ENCODE data around the gene JPH2. TPM values are rescaled to one million over a fixed set of nuclear protein-coding genes. Genes with fewer than 3 reads are reported as not detected.

JPH2 gene
- total RNA-seq, 1 experiment from 2014 or later, result 14.7 TPM

DNA sequence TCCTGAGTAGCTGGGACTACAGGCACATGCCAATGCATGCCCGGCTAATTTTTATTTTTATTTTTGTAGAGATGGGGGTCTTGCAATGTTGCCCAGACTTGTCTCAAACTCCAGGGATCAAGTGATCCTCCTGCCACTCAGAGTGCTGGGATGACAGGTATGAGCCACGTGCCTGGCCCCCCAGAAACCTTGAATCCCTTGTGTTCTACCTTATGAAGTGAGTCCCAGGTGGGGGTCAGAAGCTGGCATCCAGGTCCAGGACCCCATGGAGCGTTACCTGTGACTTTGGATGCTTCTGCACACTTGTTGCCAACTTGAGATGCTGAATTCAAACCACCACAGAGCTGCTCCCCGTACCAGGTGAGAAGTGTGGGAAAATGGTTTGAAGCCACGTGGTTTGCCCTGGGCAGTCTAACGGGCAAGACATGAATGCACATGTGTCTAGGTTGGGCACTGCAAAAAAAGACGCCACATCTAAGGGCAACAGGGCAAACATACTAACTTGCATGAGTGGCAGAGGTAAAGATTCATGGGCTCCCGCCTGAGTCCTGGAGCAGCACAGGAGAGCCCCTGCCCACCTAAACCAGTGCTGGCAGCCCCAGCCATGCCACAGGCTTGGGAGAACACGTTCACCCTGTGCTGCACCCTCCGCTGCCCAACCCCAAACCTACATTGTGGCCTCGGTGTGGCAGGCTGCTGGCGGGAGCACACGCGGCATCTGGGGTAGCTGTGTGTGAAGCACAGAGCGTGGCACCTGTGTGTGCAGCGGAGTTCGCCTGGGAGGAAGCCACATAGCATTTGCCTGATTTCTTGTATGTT is 101.2 kb downstream of the JPH2 start:
- Mint-ChIP-seq H3K27me3 (ENCODE audit: insufficient read depth, unreplicated experiment) (no peaks in the 10 kb centered on the region), H3K36me3 (ENCODE audit: insufficient read depth, unreplicated experiment) (no peaks in the 10 kb centered on the region), H3K27ac (ENCODE audit: low read depth, unreplicated experiment) (no peak overlapping the region), H3K4me1 (ENCODE audit: insufficient read depth, unreplicated experiment) (peaks cover 6% of the 10 kb centered on the region), H3K4me3 (ENCODE audit: unreplicated experiment) (no peak overlapping the region), H3K9me3 (ENCODE audit: unreplicated experiment) (no peaks in the 10 kb centered on the region)
- intact Hi-C loops (cut with micrococcal nuclease), result loop anchor here (2.0 kb wide), 1 partner anchor 161 kb away; no protein-coding TSS in a partner anchor
- no peak for DNase-seq (ENCODE audit: unreplicated experiment)
- POLR2A ChIA-PET, result interaction anchor here (0.7 to 1.1 kb wide), 3 partner anchors 9 to 632 kb away, joined by 3 to 5 read pairs (median 3); partner anchors contain the start of gene SRSF6
- BruUV-seq (replicated peaks), result no TSS peak
- no peak for TF ChIP-seq CTCF (IDR thresholded peaks at IDR 0.05; ENCODE audit: unreplicated experiment)
- CTCF ChIA-PET, result interaction anchor here (0.6 to 16.2 kb wide), 3 partner anchors 94 to 337 kb away, joined by 3 to 521 read pairs (median 3); no protein-coding TSS in a partner anchor

DNA sequence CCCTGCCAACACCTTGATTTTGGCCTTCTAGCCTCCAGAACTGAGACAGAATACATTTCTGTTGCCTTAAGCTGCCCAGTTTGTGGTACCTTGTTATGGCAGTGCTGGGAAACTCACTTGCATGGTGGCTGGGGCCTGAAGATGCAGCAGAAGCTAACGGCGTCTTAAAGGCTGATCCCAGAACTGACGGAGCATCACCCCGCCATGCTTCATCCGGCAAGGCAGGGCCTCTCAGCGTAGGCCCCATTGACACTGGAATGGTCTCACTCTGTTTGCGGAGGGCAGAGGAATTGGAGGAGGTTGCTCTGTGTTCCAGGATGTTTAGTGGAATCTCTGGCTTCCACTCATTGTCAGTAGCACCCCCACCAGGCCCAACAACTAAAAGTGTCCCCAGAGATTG is 102.1 kb downstream of the JPH2 start:
- DNase-seq (ENCODE audit: unreplicated experiment), result no peak
- H3K27me3 Mint-ChIP-seq (ENCODE audit: insufficient read depth, unreplicated experiment), result no peaks in the 10 kb centered on the region
- peaks cover 12% of the 10 kb centered on the region for H3K4me1 Mint-ChIP-seq (ENCODE audit: insufficient read depth, unreplicated experiment)
- intact Hi-C loops (cut with micrococcal nuclease), result loop anchor here (2.0 to 5.0 kb wide), 2 partner anchors 108 to 160 kb away; no protein-coding TSS in a partner anchor
- no peak for TF ChIP-seq CTCF (IDR thresholded peaks at IDR 0.05; ENCODE audit: unreplicated experiment)
- no TSS peak for BruUV-seq (replicated peaks)
- H3K36me3 Mint-ChIP-seq (ENCODE audit: insufficient read depth, unreplicated experiment), result no peaks in the 10 kb centered on the region
- no peaks in the 10 kb centered on the region for H3K9me3 Mint-ChIP-seq (ENCODE audit: unreplicated experiment)
- CTCF ChIA-PET, result interaction anchor here (7.6 to 16.2 kb wide), 2 partner anchors 336 to 547 kb away, joined by 76 to 521 read pairs; no protein-coding TSS in a partner anchor
- H3K4me3 Mint-ChIP-seq (ENCODE audit: unreplicated experiment), result no peak overlapping the region
- POLR2A ChIA-PET, result no interaction called here
- no peak overlapping the region for H3K27ac Mint-ChIP-seq (ENCODE audit: low read depth, unreplicated experiment)

- no peaks in the 10 kb centered on the region for H3K36me3 Mint-ChIP-seq (ENCODE audit: insufficient read depth, unreplicated experiment)
- intact Hi-C loops (cut with micrococcal nuclease), result loop anchor here (2.0 to 5.0 kb wide), 2 partner anchors 107 to 160 kb away; no protein-coding TSS in a partner anchor
- CTCF ChIA-PET, result interaction anchor here (1.7 to 16.2 kb wide), 3 partner anchors 8 to 547 kb away, joined by 7 to 521 read pairs (median 76); no protein-coding TSS in a partner anchor
- POLR2A ChIA-PET, result interaction anchor here (3.1 kb wide), 1 partner anchor 334 kb away, joined by 18 read pairs; no protein-coding TSS in a partner anchor
- peaks cover 12% of the 10 kb centered on the region for H3K4me1 Mint-ChIP-seq (ENCODE audit: insufficient read depth, unreplicated experiment)
- DNase-seq (ENCODE audit: unreplicated experiment), result no peak
- H3K4me3 Mint-ChIP-seq (ENCODE audit: unreplicated experiment), result no peak overlapping the region
- TF ChIP-seq CTCF (IDR thresholded peaks at IDR 0.05; ENCODE audit: unreplicated experiment), result no peak
- no peaks in the 10 kb centered on the region for H3K9me3 Mint-ChIP-seq (ENCODE audit: unreplicated experiment)
- no TSS peak for BruUV-seq (replicated peaks)
- no peak overlapping the region for H3K27ac Mint-ChIP-seq (ENCODE audit: low read depth, unreplicated experiment)
- H3K27me3 Mint-ChIP-seq (ENCODE audit: insufficient read depth, unreplicated experiment), result no peaks in the 10 kb centered on the region
Measured at GRCh38 chr20:44084439-44084838, 102.5 kb downstream of the JPH2 start.
